ENCODE data around the gene SCN1B.

Gene SCN1B

DNA sequence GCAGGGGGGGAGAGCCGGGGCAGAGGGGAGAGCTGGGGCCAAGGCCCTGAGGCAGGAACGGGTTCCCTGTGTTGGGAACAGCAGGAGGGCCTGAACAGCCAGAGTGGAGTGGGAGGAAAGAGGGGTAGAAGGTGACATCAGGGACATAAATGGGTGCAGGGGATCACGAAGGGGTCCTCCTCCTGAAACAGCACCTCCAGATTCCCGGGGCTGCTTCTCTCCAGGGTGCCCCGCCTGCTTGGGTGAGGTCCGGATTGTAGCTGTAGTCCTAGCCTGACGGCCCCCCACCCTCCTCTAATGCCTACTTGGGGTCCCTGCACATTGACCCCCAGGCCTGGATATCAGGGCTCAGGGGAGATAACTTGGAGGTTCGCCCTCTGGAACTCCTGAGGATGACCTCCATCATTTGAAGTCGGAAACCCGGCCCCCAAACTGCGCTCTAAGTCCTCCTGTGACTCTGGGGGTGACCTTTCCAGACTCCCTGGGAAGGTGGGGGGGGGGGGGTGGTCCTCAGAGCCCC, 473 bp upstream of the SCN1B start (continued):
- TF ChIP-seq, protein P1, sequence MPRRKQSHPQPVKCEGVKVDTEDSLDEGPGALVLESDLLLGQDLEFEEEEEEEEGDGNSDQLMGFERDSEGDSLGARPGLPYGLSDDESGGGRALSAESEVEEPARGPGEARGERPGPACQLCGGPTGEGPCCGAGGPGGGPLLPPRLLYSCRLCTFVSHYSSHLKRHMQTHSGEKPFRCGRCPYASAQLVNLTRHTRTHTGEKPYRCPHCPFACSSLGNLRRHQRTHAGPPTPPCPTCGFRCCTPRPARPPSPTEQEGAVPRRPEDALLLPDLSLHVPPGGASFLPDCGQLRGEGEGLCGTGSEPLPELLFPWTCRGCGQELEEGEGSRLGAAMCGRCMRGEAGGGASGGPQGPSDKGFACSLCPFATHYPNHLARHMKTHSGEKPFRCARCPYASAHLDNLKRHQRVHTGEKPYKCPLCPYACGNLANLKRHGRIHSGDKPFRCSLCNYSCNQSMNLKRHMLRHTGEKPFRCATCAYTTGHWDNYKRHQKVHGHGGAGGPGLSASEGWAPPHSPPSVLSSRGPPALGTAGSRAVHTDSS (tag by site-specific recombination; IDR thresholded peaks at IDR 0.05), result no peak
- TF ChIP-seq, protein P2, sequence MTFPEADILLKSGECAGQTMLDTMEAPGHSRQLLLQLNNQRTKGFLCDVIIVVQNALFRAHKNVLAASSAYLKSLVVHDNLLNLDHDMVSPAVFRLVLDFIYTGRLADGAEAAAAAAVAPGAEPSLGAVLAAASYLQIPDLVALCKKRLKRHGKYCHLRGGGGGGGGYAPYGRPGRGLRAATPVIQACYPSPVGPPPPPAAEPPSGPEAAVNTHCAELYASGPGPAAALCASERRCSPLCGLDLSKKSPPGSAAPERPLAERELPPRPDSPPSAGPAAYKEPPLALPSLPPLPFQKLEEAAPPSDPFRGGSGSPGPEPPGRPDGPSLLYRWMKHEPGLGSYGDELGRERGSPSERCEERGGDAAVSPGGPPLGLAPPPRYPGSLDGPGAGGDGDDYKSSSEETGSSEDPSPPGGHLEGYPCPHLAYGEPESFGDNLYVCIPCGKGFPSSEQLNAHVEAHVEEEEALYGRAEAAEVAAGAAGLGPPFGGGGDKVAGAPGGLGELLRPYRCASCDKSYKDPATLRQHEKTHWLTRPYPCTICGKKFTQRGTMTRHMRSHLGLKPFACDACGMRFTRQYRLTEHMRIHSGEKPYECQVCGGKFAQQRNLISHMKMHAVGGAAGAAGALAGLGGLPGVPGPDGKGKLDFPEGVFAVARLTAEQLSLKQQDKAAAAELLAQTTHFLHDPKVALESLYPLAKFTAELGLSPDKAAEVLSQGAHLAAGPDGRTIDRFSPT (tag by site-specific recombination; IDR thresholded peaks at IDR 0.05), result peak; percentile 56
- no peak for TF ChIP-seq MYNN (tag by site-specific recombination; IDR thresholded peaks at IDR 0.05; ENCODE audit: borderline replicate concordance)
- no peak for TF ChIP-seq MZF1 (tag by site-specific recombination; IDR thresholded peaks at IDR 0.05; ENCODE audit: borderline replicate concordance)
- peak; percentile 25; the same call in 1 of the 2 replicates for TF ChIP-seq ZBTB21 (tag by site-specific recombination; IDR thresholded peaks at IDR 0.05)
- no peak for TF ChIP-seq HOXD13 (CRISPR knock-in tag; IDR thresholded peaks at IDR 0.05; ENCODE audit: borderline replicate concordance)
- TF ChIP-seq, protein P3, sequence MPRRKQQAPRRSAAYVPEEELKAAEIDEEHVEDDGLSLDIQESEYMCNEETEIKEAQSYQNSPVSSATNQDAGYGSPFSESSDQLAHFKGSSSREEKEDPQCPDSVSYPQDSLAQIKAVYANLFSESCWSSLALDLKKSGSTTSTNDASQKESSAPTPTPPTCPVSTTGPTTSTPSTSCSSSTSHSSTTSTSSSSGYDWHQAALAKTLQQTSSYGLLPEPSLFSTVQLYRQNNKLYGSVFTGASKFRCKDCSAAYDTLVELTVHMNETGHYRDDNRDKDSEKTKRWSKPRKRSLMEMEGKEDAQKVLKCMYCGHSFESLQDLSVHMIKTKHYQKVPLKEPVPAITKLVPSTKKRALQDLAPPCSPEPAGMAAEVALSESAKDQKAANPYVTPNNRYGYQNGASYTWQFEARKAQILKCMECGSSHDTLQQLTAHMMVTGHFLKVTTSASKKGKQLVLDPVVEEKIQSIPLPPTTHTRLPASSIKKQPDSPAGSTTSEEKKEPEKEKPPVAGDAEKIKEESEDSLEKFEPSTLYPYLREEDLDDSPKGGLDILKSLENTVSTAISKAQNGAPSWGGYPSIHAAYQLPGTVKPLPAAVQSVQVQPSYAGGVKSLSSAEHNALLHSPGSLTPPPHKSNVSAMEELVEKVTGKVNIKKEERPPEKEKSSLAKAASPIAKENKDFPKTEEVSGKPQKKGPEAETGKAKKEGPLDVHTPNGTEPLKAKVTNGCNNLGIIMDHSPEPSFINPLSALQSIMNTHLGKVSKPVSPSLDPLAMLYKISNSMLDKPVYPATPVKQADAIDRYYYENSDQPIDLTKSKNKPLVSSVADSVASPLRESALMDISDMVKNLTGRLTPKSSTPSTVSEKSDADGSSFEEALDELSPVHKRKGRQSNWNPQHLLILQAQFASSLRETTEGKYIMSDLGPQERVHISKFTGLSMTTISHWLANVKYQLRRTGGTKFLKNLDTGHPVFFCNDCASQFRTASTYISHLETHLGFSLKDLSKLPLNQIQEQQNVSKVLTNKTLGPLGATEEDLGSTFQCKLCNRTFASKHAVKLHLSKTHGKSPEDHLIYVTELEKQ (tag by site-specific recombination; IDR thresholded peaks at IDR 0.05; ENCODE audit: borderline replicate concordance), result no peak
- TF ChIP-seq, protein P4, sequence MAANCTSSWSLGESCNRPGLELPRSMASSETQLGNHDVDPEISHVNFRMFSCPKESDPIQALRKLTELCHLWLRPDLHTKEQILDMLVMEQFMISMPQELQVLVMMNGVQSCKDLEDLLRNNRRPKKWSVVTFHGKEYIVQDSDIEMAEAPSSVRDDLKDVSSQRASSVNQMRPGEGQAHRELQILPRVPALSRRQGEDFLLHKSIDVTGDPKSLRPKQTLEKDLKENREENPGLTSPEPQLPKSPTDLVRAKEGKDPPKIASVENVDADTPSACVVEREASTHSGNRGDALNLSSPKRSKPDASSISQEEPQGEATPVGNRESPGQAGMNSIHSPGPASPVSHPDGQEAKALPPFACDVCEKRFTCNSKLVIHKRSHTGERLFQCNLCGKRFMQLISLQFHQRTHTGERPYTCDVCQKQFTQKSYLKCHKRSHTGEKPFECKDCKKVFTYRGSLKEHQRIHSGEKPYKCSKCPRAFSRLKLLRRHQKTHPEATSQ (tag by site-specific recombination; IDR thresholded peaks at IDR 0.05), result 0 out of 2 replicates have a peak, but pooled peaks have one; percentile 17
- no peak for TF ChIP-seq ZNF354C (tag by site-specific recombination; IDR thresholded peaks at IDR 0.05; ENCODE audit: borderline replicate concordance, low read depth)
- TF ChIP-seq ZNF670 (tag by site-specific recombination; IDR thresholded peaks at IDR 0.05; ENCODE audit: low read depth), result no peak
- TF ChIP-seq ZNF140 (tag by site-specific recombination; IDR thresholded peaks at IDR 0.05), result no peak
- TF ChIP-seq, protein P5, sequence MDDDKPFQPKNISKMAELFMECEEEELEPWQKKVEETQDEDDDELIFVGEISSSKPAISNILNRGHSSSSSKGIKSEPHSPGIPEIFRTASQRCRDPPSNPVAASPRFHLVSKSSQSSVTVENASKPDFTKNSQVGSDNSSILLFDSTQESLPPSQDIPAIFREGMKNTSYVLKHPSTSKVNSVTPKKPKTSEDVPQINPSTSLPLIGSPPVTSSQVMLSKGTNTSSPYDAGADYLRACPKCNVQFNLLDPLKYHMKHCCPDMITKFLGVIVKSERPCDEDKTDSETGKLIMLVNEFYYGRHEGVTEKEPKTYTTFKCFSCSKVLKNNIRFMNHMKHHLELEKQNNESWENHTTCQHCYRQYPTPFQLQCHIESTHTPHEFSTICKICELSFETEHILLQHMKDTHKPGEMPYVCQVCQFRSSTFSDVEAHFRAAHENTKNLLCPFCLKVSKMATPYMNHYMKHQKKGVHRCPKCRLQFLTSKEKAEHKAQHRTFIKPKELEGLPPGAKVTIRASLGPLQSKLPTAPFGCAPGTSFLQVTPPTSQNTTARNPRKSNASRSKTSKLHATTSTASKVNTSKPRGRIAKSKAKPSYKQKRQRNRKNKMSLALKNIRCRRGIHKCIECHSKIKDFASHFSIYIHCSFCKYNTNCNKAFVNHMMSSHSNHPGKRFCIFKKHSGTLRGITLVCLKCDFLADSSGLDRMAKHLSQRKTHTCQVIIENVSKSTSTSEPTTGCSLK (tag by site-specific recombination; IDR thresholded peaks at IDR 0.05), result no peak
- TF ChIP-seq ZNF514 (tag by site-specific recombination; IDR thresholded peaks at IDR 0.05), result no peak
- no peak for TF ChIP-seq TRIM28 (IDR thresholded peaks at IDR 0.05; ENCODE audit: borderline replicate concordance, low read length)
- no peak for TF ChIP-seq ZNF585B (tag by site-specific recombination; IDR thresholded peaks at IDR 0.05)
- no peak for TF ChIP-seq ZNF548 (tag by site-specific recombination; IDR thresholded peaks at IDR 0.05)
- TF ChIP-seq, protein P6, sequence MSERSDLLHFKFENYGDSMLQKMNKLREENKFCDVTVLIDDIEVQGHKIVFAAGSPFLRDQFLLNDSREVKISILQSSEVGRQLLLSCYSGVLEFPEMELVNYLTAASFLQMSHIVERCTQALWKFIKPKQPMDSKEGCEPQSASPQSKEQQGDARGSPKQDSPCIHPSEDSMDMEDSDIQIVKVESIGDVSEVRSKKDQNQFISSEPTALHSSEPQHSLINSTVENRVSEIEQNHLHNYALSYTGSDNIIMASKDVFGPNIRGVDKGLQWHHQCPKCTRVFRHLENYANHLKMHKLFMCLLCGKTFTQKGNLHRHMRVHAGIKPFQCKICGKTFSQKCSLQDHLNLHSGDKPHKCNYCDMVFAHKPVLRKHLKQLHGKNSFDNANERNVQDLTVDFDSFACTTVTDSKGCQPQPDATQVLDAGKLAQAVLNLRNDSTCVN (tag by site-specific recombination; optimal IDR thresholded peaks at IDR 0.05), result peak; percentile 23
- no peak for TF ChIP-seq HOXA7 (CRISPR knock-in tag; IDR thresholded peaks at IDR 0.05; ENCODE audit: borderline replicate concordance)
- TF ChIP-seq ZXDB (tag by site-specific recombination; IDR thresholded peaks at IDR 0.05), result no peak
- no peak for TF ChIP-seq ZNF521 (tag by site-specific recombination; IDR thresholded peaks at IDR 0.05)
- TF ChIP-seq ZNF561 (tag by site-specific recombination; IDR thresholded peaks at IDR 0.05; ENCODE audit: borderline replicate concordance), result peak; percentile 77
- no peak for TF ChIP-seq ZNF292 (tag by site-specific recombination; IDR thresholded peaks at IDR 0.05; ENCODE audit: borderline replicate concordance, low read depth)
- peak; percentile 13; the same call in 1 of the 2 replicates for TF ChIP-seq ZSCAN30 (tag by site-specific recombination; IDR thresholded peaks at IDR 0.05)
- TF ChIP-seq, protein P7, sequence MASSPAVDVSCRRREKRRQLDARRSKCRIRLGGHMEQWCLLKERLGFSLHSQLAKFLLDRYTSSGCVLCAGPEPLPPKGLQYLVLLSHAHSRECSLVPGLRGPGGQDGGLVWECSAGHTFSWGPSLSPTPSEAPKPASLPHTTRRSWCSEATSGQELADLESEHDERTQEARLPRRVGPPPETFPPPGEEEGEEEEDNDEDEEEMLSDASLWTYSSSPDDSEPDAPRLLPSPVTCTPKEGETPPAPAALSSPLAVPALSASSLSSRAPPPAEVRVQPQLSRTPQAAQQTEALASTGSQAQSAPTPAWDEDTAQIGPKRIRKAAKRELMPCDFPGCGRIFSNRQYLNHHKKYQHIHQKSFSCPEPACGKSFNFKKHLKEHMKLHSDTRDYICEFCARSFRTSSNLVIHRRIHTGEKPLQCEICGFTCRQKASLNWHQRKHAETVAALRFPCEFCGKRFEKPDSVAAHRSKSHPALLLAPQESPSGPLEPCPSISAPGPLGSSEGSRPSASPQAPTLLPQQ (tag by site-specific recombination; IDR thresholded peaks at IDR 0.05), result 0 out of 2 replicates have a peak, but pooled peaks have one; percentile 48
- no peak for TF ChIP-seq ZNF660 (tag by site-specific recombination; IDR thresholded peaks at IDR 0.05)
- TF ChIP-seq KLF16 (tag by site-specific recombination; IDR thresholded peaks at IDR 0.05), result no peak
- TF ChIP-seq ZNF16 (tag by site-specific recombination; IDR thresholded peaks at IDR 0.05; ENCODE audit: low read depth), result no peak

Data from HEK293 (cell line).